BE2C (cell line): ENCODE results near the gene EXO1.

Experiments
- DNase-seq: peaks from one replicate; pipeline ENCODE4 v3.0.0-alpha.2; 2020
- H3K27me3 ChIP-seq: fragments of 250-450 bp; sonication (Bioruptor Pico); 2 replicates; pipeline ENCODE4 v1.5.1; 2020; ENCODE audit warnings: mild to moderate bottlenecking
- H3K36me3 ChIP-seq: fragments of 250-450 bp; sonication (Bioruptor Pico); 2 replicates; pipeline ENCODE4 v1.5.1; 2020; ENCODE audit warnings: mild to moderate bottlenecking
- H3K4me1 ChIP-seq: fragments of 250-450 bp; sonication (Bioruptor Pico); 2 replicates; pipeline ENCODE4 v1.5.1; 2020
- H3K4me3 ChIP-seq: 2 replicates; pipeline ENCODE4 v1.5.1; 2011; ENCODE audit warnings: low read depth, low read length
- H3K9me3 ChIP-seq: fragments of 250-450 bp; sonication (Bioruptor Pico); 2 replicates; pipeline ENCODE4 v1.5.1; 2020
- TF ChIP-seq, protein P1 (sequence below): IDR thresholded peaks from 2 replicates; pipeline ENCODE4 v1.5.1; 2012; ENCODE audit warnings: mild to moderate bottlenecking, low read depth, low read length

EXO1 gene

DNA sequence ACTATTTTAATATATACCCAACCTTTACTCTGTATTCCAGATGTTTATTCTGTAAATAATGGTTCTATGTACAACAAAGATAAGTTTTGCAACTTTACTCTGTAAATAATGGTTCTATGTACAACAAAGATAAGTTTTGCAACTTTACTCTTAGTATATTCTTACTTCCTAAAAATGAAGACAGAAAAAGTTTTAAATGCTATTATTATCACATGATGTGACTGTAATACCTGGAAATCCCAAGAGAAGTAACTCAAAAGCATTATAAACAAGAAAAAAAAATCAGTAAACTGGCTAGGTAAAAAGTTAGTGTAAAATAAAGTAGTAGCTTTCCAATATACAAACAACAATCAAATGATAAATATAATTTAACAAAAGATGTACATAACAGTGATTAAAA lies 18.5 kb upstream of the EXO1 start:
- Histone ChIP-seq H3K9me3 (no peaks in the 10 kb centered on the region), H3K4me3 (no peak overlapping the region), H3K27me3 (no peaks in the 10 kb centered on the region; the same call in 1 of the 2 replicates), H3K36me3 (no peaks in the 10 kb centered on the region), H3K4me1 (peaks cover 5% of the 10 kb centered on the region)
- TF ChIP-seq, protein P1, sequence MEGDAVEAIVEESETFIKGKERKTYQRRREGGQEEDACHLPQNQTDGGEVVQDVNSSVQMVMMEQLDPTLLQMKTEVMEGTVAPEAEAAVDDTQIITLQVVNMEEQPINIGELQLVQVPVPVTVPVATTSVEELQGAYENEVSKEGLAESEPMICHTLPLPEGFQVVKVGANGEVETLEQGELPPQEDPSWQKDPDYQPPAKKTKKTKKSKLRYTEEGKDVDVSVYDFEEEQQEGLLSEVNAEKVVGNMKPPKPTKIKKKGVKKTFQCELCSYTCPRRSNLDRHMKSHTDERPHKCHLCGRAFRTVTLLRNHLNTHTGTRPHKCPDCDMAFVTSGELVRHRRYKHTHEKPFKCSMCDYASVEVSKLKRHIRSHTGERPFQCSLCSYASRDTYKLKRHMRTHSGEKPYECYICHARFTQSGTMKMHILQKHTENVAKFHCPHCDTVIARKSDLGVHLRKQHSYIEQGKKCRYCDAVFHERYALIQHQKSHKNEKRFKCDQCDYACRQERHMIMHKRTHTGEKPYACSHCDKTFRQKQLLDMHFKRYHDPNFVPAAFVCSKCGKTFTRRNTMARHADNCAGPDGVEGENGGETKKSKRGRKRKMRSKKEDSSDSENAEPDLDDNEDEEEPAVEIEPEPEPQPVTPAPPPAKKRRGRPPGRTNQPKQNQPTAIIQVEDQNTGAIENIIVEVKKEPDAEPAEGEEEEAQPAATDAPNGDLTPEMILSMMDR: no peak
- no peak for DNase-seq

DNA sequence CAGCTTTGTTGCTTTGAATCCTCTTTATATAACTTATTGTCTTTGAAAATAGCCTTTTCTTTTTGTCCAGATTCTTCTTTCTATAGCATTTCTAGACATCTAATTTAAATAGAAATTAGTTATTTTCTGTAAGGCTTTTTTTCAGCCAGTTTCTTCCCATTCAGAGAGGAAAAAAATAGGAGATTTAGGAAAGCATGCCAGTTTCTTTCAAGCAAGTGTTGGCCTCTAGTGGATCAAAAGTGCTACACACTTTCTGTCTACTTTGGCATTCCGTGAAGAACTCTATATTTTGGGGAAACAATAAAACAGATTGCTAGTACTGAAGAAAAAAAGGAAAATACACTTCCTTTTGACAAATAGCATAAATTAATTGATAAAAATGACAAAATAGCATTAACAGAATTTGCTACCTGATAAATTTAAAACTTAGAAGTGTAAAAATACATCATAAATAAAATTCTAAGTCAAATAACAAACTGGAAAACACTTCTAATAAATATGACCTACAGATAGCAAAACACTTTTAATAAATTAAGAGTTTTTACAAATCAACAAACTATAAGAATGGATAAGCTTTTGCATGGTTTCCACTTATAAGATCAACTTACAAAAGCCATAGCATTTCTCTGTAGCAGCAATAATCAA lies 13.1 kb upstream of the EXO1 start:
- Histone ChIP-seq H3K36me3 (no peaks in the 10 kb centered on the region), H3K27me3 (peaks cover 3% of the 10 kb centered on the region; the same call in 1 of the 2 replicates), H3K9me3 (no peaks in the 10 kb centered on the region), H3K4me3 (no peak overlapping the region), H3K4me1 (no peaks in the 10 kb centered on the region)
- no peak for DNase-seq
- TF ChIP-seq, protein P1: peak; percentile 75

DNA sequence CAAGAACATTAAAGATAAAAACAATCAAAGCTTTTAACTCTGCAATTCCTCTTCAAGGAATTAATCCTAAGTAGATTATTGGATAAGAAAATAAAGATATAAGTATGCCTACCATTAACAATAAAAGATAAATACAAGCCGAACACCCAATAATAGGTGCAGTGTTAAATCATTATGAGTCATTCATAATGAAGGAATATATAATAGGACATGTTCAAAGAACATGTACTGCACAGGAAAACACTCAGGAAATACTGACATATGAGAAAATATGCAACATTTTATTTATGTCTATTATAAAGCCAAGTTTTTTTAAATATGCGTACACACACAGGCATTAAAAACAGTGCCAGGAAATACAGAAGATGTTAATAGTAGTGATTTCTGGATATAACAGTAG lies 11.1 kb upstream of the EXO1 start:
- Histone ChIP-seq H3K4me3 (no peak overlapping the region), H3K27me3 (peaks cover 3% of the 10 kb centered on the region; the same call in 1 of the 2 replicates), H3K36me3 (no peaks in the 10 kb centered on the region), H3K9me3 (no peaks in the 10 kb centered on the region), H3K4me1 (no peaks in the 10 kb centered on the region)
- DNase-seq: no peak
- TF ChIP-seq, protein P1: no peak

DNA sequence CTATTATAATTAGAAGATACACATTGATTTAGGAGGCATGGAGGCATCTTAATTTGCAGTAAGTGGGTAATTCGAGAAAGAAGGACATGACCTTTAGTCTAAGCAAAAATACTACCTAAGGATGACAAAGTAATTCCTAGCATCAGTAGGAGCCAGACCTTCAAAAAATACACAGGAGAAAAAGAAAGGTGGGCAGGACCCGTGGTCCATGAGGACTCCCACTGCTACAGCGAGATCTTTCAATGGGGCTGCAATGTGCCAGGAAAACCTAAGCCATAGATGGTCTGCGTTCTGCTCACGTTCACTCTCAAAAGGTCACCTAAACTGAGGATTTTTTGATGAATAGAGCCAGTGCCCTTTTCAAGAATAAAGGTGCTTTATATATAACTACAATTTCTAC lies 10.6 kb upstream of the EXO1 start:
- Histone ChIP-seq H3K36me3 (no peaks in the 10 kb centered on the region), H3K9me3 (no peaks in the 10 kb centered on the region), H3K4me3 (no peak overlapping the region), H3K4me1 (no peaks in the 10 kb centered on the region), H3K27me3 (peaks cover 3% of the 10 kb centered on the region; the same call in 1 of the 2 replicates)
- TF ChIP-seq, protein P1: no peak
- no peak for DNase-seq

DNA sequence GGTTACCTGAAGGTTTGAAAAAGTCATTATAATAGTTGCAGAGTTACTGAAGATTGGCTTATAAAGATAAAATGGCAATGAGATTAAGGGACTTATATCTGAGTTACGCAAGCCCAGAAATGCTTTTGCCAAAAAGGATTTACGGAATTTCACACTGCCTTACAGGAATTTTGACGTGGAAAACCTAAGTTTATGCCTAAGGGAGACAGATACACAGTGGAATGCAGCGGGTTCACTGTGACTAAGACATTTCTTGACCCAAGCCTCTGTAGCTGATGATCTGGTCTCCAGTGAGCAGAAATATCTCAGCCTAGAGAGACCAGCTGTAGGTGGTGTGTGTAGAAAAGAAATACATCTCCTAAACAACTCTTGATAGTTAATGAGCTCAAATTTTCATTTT lies 10.1 kb upstream of the EXO1 start:
- TF ChIP-seq, protein P1: no peak
- DNase-seq: no peak
- H3K36me3 ChIP-seq: no peaks in the 10 kb centered on the region
- no peaks in the 10 kb centered on the region for H3K9me3 ChIP-seq
- H3K4me1 ChIP-seq: no peaks in the 10 kb centered on the region
- peaks cover 3% of the 10 kb centered on the region; the same call in 1 of the 2 replicates for H3K27me3 ChIP-seq
- H3K4me3 ChIP-seq: no peak overlapping the region

DNA sequence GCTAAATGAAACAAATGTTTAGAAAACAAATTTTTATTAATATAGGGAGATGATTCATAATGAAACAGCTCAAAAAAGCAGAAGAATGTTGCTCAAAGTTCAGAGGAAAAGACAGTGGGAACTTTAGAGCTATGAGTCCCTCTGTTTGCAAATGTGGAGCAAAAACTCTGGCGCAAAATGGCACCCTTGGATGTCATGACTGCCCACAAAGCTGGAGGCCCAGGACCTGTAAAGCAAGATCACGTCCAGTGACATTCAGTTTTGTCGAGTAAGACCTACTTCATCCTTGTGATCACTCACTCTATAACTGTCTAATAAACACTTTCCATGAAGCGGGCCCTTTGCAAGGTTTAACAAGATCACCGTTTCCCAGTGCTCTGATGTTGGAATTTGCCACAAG lies 9.1 kb upstream of the EXO1 start:
- Histone ChIP-seq H3K36me3 (no peaks in the 10 kb centered on the region), H3K4me3 (no peak overlapping the region), H3K27me3 (peaks cover 3% of the 10 kb centered on the region; the same call in 1 of the 2 replicates), H3K9me3 (no peaks in the 10 kb centered on the region), H3K4me1 (no peaks in the 10 kb centered on the region)
- no peak for DNase-seq
- TF ChIP-seq, protein P1: no peak
